HepG2 (cell line): ENCODE results near the gene SYN1. TPM values are rescaled to one million over a fixed set of nuclear protein-coding genes. Genes with fewer than 3 reads are reported as not detected.

ENCODE experiments used
- CBFB ChIP-seq: sonication (generic); formaldehyde crosslinking; IDR thresholded peaks from 2 replicates; pipeline ENCODE4 v1.4.0; 2020; ENCODE audit warnings: missing genetic modification reagents
- DMTF1 ChIP-seq: sonication (generic); formaldehyde crosslinking; IDR thresholded peaks from 2 replicates; pipeline ENCODE4 v1.4.0; 2020; ENCODE audit warnings: mild to moderate bottlenecking, missing genetic modification reagents
- E2F1 ChIP-seq: sonication (generic); formaldehyde crosslinking; IDR thresholded peaks from 2 replicates; pipeline ENCODE4 v1.5.0; 2020; ENCODE audit warnings: missing genetic modification reagents
- EP300 ChIP-seq, 3 experiments: sonication (generic) in 1 of 3; formaldehyde crosslinking in 1 of 3; IDR thresholded peaks; 2 replicates each; pipeline versions ENCODE4 v1.5.1 to v1.6.1; 2011 to 2020; ENCODE audit warnings: low read depth in 2 of 3, low read length in 2 of 3, borderline replicate concordance in 1 of 3, improper control_type of control experiment in 1 of 3, mild to moderate bottlenecking in 1 of 3, missing genetic modification reagents in 1 of 3, moderate library complexity in 1 of 3
- GMEB1 ChIP-seq: sonication (generic); formaldehyde crosslinking; IDR thresholded peaks from 2 replicates; pipeline ENCODE4 v1.5.1; 2020; ENCODE audit warnings: missing genetic modification reagents, mild to moderate bottlenecking, borderline replicate concordance
- HOXA9 ChIP-seq: sonication (generic); formaldehyde crosslinking; IDR thresholded peaks from 2 replicates; pipeline ENCODE4 v1.8.1; 2022; ENCODE audit warnings: missing genetic modification reagents, mild to moderate bottlenecking, moderate library complexity, borderline replicate concordance
- MXD1 ChIP-seq: sonication (generic); formaldehyde crosslinking; IDR thresholded peaks from 2 replicates; pipeline ENCODE4 v1.4.0; 2020; ENCODE audit warnings: mild to moderate bottlenecking, missing genetic modification reagents
- TMF1 ChIP-seq: sonication (generic); formaldehyde crosslinking; IDR thresholded peaks from 2 replicates; pipeline ENCODE4 v1.8.1; 2022; ENCODE audit warnings: low read depth, missing genetic modification reagents
- TOPORS ChIP-seq: sonication (generic); formaldehyde crosslinking; IDR thresholded peaks from 2 replicates; pipeline ENCODE4 v1.8.0; 2023; ENCODE audit warnings: mild to moderate bottlenecking, missing genetic modification reagents
- ZBTB7B ChIP-seq: sonication (generic); formaldehyde crosslinking; IDR thresholded peaks from 2 replicates; pipeline ENCODE4 v1.4.0; 2020; ENCODE audit warnings: missing genetic modification reagents
- ZKSCAN8 ChIP-seq: IDR thresholded peaks from 2 replicates; pipeline ENCODE4 v1.6.1; 2016; ENCODE audit warnings: borderline replicate concordance, missing genetic modification reagents, missing compliant biosample characterization
- ZNF460 ChIP-seq: sonication (generic); formaldehyde crosslinking; IDR thresholded peaks from 2 replicates; pipeline ENCODE4 v1.5.1; 2020; ENCODE audit warnings: missing genetic modification reagents, mild to moderate bottlenecking, borderline replicate concordance
- ZNF468 ChIP-seq: sonication (generic); formaldehyde crosslinking; IDR thresholded peaks from 2 replicates; pipeline ENCODE4 v1.8.0; 2022; ENCODE audit warnings: mild to moderate bottlenecking, moderate library complexity, missing genetic modification reagents
- ZNF513 ChIP-seq: sonication (generic); formaldehyde crosslinking; conservative IDR thresholded peaks from 2 replicates; pipeline ENCODE4 v1.5.0; 2020; ENCODE audit warnings: missing genetic modification reagents
- ZNF547 ChIP-seq: sonication (generic); formaldehyde crosslinking; IDR thresholded peaks from 2 replicates; pipeline ENCODE4 v1.5.1; 2020; ENCODE audit warnings: mild to moderate bottlenecking, missing genetic modification reagents
- ZNF704 ChIP-seq: sonication (generic); formaldehyde crosslinking; IDR thresholded peaks from 2 replicates; pipeline ENCODE4 v1.8.1; 2023; ENCODE audit warnings: mild to moderate bottlenecking, inconsistent platforms, moderate library complexity, missing genetic modification reagents, borderline replicate concordance
- ZNF772 ChIP-seq: sonication (generic); formaldehyde crosslinking; IDR thresholded peaks from 2 replicates; pipeline ENCODE4 v1.5.0; 2020; ENCODE audit warnings: mild to moderate bottlenecking, missing genetic modification reagents
- polyA plus RNA-seq, 8 experiments: library from polyadenylated mRNA; depleted of rRNA in 3 of 8; stranded (reverse) in 7 of 8; unstranded in 1 of 8; fragments of >200 nt; fragmentation: Illumina TruSeq in 4 of 8; extraction: Trizol in 4 of 8; gene quantifications; 2 replicates each; pipeline versions ENCODE4 v1.2.1 to v1.2.3, GENCODE V29; 2011 to 2016; ENCODE audit warnings: low read depth in 4 of 8, missing spikeins in 1 of 8, mixed read lengths in 1 of 8; ENCODE audit not compliant: insufficient read depth in 1 of 8
- total RNA-seq, 5 experiments: library from RNA; depleted of rRNA; stranded (reverse); fragments of >200 nt; fragmentation: Illumina TruSeq; extraction: Trizol; gene quantifications; 2 replicates each; pipeline ENCODE4 v1.2.3, GENCODE V29; 2016; ENCODE audit warnings: low read depth in 1 of 5

SYN1 gene
- total and polyA plus RNA-seq, 2 of the 13 experiments (the other 11 are each of a cell fraction or from before 2014, with no cell fraction given) = not detected

- TF ChIP-seq E2F1 (CRISPR knock-in tag) = peak; percentile 75
- peak; percentile 10; the same call in 1 of the 2 replicates for TF ChIP-seq ZNF460
- no peak for TF ChIP-seq ZBTB7B (CRISPR knock-in tag)
- TF ChIP-seq DMTF1 = no peak
- no peak for TF ChIP-seq ZKSCAN8 (CRISPR knock-in tag)
- TF ChIP-seq EP300 (IDR thresholded peaks at IDR 0.05; ENCODE audit: low read depth in 2 of 2, low read length in 2 of 2) = no peak
- 0 out of 2 replicates have a peak, but pooled peaks have one; percentile 27 for TF ChIP-seq EP300 (CRISPR knock-in tag; IDR thresholded peaks at IDR 0.05; ENCODE audit: borderline replicate concordance)
- TF ChIP-seq GMEB1 (CRISPR knock-in tag) = peak; percentile 74; the same call in 1 of the 2 replicates
- no peak for TF ChIP-seq ZNF513 (CRISPR knock-in tag)
- TF ChIP-seq ZNF704 (CRISPR knock-in tag) = peak; percentile 91; the same call in 1 of the 2 replicates
- TF ChIP-seq ZNF547 (CRISPR knock-in tag) = peak; percentile 55; the same call in 1 of the 2 replicates
- 0 out of 2 replicates have a peak, but pooled peaks have one; percentile 39 for TF ChIP-seq TMF1 (CRISPR knock-in tag)
- 0 out of 2 replicates have a peak, but pooled peaks have one; percentile 60 for TF ChIP-seq ZNF468 (CRISPR knock-in tag)
- peak; percentile 25; the same call in 1 of the 2 replicates for TF ChIP-seq TOPORS (CRISPR knock-in tag)
- peak; percentile 59; the same call in 1 of the 2 replicates for TF ChIP-seq HOXA9 (CRISPR knock-in tag)
- no peak for TF ChIP-seq CBFB (CRISPR knock-in tag)
- no peak for TF ChIP-seq ZNF772 (CRISPR knock-in tag)
- peak; percentile 82; the same call in 1 of the 2 replicates for TF ChIP-seq MXD1 (CRISPR knock-in tag)
Observed at GRCh38 chrX:47658684-47659420, 39.2 kb upstream of the SYN1 start, which contains the start of gene UXT (continued).
